Ovary (tissue), 3 donors: ENCODE data around the gene SETX.

Source experiments
- POLR2A ChIP-seq: fragments of 450-650 bp; IDR thresholded peaks from one replicate; pipeline ENCODE4 v1.6.1; 2017; ENCODE audit warnings: antibody characterized with exemption, mild to moderate bottlenecking, moderate library complexity
- TF ChIP-seq, protein P1 (sequence below), 3 donors: fragments of 450-650 bp in 2 of 3; fragments of 200-600 bp in 1 of 3; IDR thresholded peaks; one replicate each; pipeline versions ENCODE4 v1.5.1 to v1.8.0; 2016 to 2022; ENCODE audit warnings: antibody characterized with exemption in 3 of 3, mild to moderate bottlenecking in 1 of 3
- donor health status: DM: no; HTN: no; CAD: no.

DNA sequence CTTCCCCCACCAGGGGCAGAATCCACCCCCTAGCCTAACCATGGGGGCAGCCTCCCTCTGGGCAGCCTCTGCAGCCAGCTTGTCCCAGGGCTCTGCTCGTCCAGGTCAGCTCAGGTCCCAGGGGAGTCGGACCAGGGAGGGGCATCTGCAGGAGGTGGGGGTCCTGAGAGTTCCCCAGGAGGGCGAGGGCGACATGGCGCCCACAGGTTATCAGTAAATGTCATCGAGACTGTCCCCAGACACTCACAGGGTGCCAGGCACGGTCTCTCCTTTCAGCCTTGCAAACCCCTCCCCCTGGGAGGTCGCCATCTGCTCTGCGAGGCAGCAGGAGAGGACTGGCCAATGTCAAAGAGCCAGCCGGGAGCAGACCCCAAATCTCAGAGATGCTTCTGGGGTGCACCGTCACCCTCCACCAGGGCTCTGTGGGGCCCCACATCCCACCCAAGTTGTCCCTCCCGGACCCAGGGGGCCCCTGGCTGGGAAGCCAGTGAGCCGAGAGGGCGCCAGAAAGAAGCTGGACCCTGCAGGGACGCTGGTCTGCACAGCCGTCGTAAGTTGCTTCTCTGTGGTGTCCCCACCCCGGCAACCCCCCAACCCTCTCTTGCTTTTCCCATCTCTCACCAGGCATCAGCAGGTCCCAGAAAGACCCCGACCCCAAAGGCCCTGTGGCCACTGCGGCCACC lies 123.6 kb downstream of the SETX start:
- TF ChIP-seq, protein P1, sequence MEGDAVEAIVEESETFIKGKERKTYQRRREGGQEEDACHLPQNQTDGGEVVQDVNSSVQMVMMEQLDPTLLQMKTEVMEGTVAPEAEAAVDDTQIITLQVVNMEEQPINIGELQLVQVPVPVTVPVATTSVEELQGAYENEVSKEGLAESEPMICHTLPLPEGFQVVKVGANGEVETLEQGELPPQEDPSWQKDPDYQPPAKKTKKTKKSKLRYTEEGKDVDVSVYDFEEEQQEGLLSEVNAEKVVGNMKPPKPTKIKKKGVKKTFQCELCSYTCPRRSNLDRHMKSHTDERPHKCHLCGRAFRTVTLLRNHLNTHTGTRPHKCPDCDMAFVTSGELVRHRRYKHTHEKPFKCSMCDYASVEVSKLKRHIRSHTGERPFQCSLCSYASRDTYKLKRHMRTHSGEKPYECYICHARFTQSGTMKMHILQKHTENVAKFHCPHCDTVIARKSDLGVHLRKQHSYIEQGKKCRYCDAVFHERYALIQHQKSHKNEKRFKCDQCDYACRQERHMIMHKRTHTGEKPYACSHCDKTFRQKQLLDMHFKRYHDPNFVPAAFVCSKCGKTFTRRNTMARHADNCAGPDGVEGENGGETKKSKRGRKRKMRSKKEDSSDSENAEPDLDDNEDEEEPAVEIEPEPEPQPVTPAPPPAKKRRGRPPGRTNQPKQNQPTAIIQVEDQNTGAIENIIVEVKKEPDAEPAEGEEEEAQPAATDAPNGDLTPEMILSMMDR (IDR thresholded peaks at IDR 0.05), result no peak
- TF ChIP-seq POLR2A, result no peak
